Skeletal muscle cell (primary cell): Measurements from ENCODE around the gene JADE1.

ENCODE experiments used
- DNase-seq: peaks from one replicate; pipeline ENCODE4 v3.0.0-alpha.2; 2010; ENCODE audit warnings: low read depth
- H3K4me3 ChIP-seq: 2 replicates; pipeline ENCODE4 v1.5.1; 2011; ENCODE audit warnings: low read depth, mild to moderate bottlenecking, control low read depth, low read length, moderate library complexity

Gene JADE1

GRCh38 chr4:128809477-128810330, at the start of gene JADE1:
Gene JADE1, plus strand, starts transcription at chr4:128809700. Its CDS starts 22,059 bp downstream, at chr4:128831759.
- peak within 1 kb of the TSS; percentile 82 for H3K4me3 ChIP-seq
- DNase-seq, result peak; percentile 88

GRCh38 chr4:128766781-128767180, 42.7 kb upstream of the JADE1 start:
- no peak for DNase-seq
- no peak overlapping the region for H3K4me3 ChIP-seq

DNA sequence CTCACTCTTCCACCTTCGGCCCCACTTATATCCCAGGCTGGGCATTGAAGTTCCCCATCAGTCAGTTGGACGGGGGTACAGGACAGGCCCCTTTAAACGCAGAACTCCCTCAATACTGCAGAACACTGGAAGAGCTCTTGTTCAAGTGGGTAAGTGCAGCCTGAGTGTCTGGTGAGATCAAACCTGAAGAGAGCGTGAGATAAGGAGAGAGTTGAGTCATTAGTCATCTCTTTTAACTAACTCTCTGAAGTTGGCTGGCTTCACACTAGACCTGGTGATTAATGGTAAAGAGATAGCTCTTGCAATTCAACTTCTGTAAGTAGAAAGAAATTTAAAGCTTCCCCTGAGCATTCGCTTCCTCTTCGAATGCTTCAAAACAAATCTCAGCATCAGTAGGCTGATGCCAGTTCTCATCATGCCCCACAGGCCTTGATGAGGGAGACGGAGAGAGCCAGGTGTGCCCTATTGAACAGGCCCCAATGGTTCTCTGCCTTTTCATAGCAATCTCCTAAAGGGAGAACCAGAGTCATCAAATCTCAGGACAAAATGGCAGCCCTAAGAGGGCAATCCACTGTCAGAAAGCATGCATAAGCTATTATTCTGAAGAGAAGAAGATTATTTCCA, 41.0 kb upstream of the JADE1 start:
- no peak for DNase-seq
- H3K4me3 ChIP-seq, result no peak overlapping the region

- H3K4me3 ChIP-seq, result no peak overlapping the region
- no peak for DNase-seq
These were observed 40.5 kb upstream of the JADE1 start for GRCh38 chr4:128769011-128769410.

GRCh38 chr4:128770807-128771206, 38.7 kb upstream of the JADE1 start:
- no peak for DNase-seq
- no peak overlapping the region for H3K4me3 ChIP-seq

GRCh38 chr4:128775477-128775876, 34.0 kb upstream of the JADE1 start:
- no peak overlapping the region for H3K4me3 ChIP-seq
- DNase-seq, result no peak

GRCh38 chr4:128775916-128776315, 33.6 kb upstream of the JADE1 start:
- no peak for DNase-seq
- H3K4me3 ChIP-seq, result no peak overlapping the region

GRCh38 chr4:128776794-128777216, 32.7 kb upstream of the JADE1 start:
- H3K4me3 ChIP-seq, result no peak overlapping the region
- peak; percentile 98 for DNase-seq

DNA sequence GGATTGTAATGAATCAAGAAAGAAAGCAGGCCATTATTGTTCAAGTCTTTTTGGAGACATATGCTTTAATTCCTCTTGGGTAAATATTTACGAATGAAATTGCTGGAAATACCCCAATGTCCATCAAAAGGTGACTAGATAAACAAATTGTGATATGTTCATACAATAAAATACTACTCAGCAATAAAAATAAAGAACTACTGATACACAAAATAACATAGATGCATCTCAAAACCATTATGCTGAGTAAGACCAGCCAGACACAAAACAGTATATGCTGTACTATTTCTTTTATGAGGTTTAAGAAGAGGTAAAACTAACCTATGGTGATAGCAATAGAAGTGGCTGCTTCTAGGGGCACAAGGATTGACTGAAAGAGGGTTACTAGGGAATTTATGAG, 28.8 kb upstream of the JADE1 start:
- H3K4me3 ChIP-seq, result no peak overlapping the region
- no peak for DNase-seq

DNA sequence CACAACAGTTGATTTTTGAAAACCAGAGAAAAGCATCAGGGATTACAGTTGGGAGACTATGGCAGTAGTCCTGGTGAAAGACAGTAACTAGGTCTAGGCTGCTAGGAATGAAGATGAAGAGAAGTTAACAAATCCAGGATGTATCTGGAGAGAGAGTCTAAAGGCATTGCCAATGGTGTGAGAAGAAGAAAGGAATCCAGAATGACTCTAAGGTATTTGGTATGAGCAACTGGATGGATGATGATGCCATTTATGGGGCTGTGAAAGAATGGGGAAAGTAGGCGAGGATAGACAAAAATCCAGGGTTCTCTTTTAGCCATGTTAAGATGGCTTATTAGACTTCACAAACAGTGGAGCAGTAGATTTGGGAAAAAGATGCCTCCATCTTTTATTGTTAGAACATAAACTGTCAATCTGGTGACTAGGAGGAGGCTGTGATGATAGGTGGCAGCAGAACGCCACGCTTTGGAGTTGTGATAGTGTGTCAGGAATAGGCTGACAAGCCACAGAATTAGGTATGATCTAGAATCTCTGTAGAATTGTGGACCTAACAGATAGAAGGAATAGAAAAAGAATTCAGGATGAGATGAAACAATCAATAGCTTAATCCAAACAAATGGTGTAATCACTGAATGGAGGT, 27.3 kb upstream of the JADE1 start:
- H3K4me3 ChIP-seq, result no peak overlapping the region
- DNase-seq, result no peak

DNA sequence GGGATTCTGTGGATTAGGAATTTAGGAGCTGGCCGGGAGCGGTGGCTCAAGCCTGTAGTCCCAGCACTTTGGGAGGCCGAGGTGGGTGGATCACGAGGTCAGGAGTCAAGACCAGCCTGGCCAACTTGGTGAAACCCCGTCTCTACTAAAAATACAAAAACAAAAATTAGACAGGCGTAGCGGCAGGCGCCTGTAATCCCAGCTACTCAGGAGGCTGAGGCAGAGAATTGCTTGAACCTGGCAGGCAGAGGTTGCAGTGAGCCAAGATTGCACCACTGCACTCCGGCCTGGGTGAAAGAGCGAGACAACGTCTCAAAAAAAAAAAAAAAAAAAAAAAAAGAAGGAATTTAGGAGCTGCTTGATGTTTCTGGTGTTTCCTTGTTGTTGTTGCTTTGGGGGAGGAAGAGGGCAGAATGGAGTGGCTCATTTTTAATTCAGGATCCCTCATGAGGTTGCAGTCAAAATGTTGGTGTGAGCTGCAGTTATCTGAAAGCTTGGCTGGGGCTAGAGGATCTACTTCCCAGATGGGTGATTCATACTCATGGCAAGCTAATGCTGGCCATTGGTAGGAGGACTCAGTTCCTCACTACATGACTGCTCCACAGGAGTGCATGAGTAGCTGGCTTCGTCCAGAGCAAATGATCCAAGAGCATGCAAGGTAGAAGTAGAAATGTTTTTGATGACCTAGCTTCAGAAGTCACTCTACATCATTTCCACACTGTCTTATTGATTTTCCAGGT, 26.5 kb upstream of the JADE1 start:
- no peak overlapping the region for H3K4me3 ChIP-seq
- DNase-seq, result no peak

GRCh38 chr4:128787509-128788311, 21.8 kb upstream of the JADE1 start:
- no peak overlapping the region for H3K4me3 ChIP-seq

DNA sequence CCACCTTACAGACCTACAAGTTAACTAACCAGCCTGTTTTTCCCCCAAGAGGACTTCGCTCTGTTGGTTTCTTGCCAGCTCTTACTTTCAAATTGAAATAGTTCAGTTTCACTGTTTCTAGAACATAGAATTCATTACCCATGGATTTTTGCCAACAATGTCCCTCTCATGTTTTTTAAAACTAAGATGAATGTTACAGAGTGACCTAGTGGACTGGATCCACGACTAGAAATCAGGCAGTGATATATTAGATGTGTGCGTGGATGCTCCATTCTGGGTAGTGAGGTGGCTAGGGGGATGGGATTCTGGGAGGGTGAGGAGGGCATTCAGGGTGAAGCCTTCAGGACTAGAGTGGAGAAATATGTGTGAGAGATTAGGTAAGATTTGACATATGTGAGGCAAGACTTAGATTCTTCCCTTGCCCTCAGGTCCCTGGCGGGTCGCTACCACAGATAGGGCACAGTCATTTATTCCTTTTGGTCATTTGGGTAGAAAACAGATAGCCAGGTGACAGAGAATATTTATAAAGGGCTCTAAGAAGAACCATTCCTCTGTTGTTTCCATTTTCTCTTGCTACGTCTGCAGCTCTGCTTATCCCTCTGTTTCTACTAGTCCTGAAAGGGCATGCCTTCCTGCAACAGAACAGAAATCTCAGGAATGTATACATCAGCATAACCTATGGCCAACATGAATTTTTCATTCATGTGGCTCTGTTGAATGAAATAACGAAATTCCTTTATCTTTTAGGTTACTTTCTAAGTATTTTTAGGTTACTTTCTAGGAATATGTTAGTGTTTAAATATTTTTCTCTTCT, 15.4 kb upstream of the JADE1 start:
- DNase-seq, result no peak
- no peak overlapping the region for H3K4me3 ChIP-seq

More at GRCh38 chr4:128787509-128788311, 21.8 kb upstream of the JADE1 start:
- no peak for DNase-seq

DNA sequence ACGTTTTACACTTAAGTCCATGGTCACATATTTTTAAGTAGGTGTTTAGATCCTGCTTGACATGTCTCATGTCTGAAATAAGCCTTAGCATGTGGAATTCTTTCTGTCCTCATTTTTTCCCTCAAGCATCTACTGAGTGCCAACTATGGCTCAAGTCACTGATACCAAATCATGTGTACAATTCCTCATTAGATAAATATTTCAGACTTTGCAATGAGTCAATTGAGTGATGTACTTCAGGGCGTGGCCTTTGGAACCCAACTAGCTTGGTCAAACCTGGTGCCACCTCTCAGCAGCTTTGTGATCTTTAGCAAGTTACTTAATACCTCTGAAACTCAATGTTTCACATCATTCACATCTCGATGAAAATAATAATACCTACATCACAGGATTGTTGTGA, 12.6 kb upstream of the JADE1 start:
- DNase-seq, result no peak
- H3K4me3 ChIP-seq, result no peak overlapping the region

DNA sequence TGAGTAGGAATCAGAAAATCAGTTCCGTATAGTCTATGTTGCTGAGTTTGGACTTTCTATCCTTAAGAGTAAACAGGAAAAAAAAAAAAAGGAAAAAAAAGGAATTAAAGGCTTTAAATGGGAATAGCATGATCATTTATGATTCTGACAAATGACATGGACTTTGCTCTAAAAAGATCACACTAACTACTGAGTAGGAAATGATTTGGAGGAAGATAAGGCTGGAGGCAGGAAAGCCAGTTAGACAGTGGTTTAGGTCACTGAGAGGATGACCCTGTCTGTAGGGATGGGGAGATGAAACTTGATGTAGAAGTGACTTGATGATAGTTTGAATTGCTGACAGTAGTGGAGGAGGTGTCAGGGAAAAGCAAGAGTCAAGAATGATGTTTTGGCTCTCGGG, 9.2 kb upstream of the JADE1 start:
- no peak for DNase-seq
- no peak overlapping the region for H3K4me3 ChIP-seq

DNA sequence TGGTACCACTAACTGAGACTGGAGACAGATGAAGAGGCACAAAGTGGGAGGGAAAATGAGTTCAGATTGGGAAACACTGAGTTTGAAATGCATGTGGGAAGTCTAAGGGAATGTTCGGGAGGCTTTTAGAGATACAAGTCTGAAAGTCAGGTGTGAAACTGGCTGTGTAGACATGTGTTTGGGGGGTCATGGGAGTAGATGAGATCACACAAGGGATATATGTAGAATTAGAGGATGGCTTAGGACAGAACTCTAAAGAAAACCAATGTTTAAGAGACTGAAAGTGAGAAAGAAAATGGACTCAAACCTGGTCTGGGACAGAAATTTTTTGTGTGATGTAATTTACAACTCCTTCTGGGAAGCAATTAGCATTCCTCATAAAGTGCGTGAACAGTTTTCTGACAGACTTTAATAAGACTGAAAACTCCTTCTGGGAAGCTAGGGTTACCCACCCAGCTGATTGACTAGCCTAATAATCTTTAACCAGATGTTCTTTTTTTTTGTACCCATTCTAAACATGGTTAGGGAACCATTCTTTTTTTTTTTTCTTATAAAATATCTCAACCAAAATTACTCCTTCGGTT, 8.7 kb upstream of the JADE1 start:
- no peak overlapping the region for H3K4me3 ChIP-seq
- no peak for DNase-seq

DNA sequence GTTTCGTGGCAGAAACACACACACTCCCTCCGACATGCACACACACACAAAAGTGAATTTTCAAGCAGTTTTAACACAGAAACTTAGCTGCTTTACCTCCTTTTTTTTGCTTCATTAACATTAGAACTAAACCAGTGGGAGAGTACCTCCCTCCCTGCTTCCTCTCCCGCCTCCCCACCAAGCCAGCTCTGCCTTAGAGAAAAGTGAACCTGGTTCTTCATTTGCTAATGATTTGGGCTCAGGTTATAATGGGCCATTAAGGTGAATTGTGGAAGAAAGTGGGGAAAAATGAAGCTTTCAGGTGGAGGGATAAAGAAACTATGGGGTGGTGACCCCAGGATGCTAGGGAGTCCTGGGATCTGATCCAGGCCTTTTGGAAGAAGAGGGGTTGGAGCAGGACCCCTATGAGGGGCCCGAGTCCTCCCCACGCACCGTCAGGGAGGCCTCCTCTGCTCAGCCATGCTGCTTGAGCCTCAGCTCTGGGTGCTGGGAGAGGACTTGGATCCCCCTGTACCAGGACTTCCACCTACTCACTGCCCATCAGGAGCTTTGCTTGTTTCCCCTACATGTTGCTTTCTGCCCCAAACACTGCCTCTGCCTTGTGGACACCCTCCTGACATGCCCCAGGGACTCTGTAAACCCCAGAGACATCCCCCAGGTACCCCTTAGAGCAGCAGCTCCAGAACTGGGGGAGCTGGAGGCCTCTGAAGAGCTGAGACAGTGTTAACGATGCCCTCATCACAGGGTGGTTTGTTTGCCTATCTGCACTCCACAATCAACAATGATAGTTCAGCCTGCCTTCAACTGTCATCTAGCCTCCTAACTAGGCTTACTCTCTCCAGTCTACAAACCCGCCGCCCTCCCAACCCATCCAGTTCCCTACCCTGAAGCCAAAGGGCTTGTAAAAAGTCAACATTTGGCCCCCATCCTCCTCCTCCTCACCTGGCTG, 6.5 kb upstream of the JADE1 start:
- H3K4me3 ChIP-seq, result no peak overlapping the region
- no peak for DNase-seq
